H1 (cell line): ENCODE measurements around the gene GPC6. TPM values are rescaled to one million over a fixed set of nuclear protein-coding genes. Genes with fewer than 3 reads are reported as not detected.

Source experiments
- SRF ChIP-seq: IDR thresholded peaks from 2 replicates; pipeline ENCODE4 v1.6.1; 2011; ENCODE audit warnings: mild to moderate bottlenecking, low read depth, low read length, moderate library complexity
- polyA plus RNA-seq, 7 experiments: library from polyadenylated mRNA; depleted of rRNA in 3 of 7; stranded (reverse) in 5 of 7; unstranded in 2 of 7; fragments of >200 nt in 5 of 7; fragments of 200-250 nt in 2 of 7; gene quantifications; 1 replicate in 5 of 7; 2 replicates in 1 of 7; 4 replicates in 1 of 7; pipeline versions ENCODE4 v1.2.1 to v1.2.3, GENCODE V29; 2011 to 2013; ENCODE audit warnings: missing spikeins in 2 of 7, mixed read lengths in 2 of 7
- total RNA-seq: library from RNA; stranded (reverse); fragmentation: NEBNext Ultra II Directional; extraction: Animal tissue kit (Norgen Biotek cat#: 25700); gene quantifications from 2 replicates; pipeline ENCODE4 v1.2.1, GENCODE V29; 2021
- TF ChIP-seq, protein P1 (sequence below): fragments of 300-600 bp; sonication (generic); IDR thresholded peaks from 2 replicates; pipeline ENCODE4 v1.7.1; 2012; ENCODE audit warnings: low read length, moderate library complexity, mild to moderate bottlenecking, inconsistent platforms; ENCODE audit not compliant: insufficient replicate concordance

Gene GPC6
- total and polyA plus RNA-seq, 2 of the 8 experiments (the other 6 are each of a cell fraction or from before 2014, with no cell fraction given), result 5.4 to 12.0 TPM

DNA sequence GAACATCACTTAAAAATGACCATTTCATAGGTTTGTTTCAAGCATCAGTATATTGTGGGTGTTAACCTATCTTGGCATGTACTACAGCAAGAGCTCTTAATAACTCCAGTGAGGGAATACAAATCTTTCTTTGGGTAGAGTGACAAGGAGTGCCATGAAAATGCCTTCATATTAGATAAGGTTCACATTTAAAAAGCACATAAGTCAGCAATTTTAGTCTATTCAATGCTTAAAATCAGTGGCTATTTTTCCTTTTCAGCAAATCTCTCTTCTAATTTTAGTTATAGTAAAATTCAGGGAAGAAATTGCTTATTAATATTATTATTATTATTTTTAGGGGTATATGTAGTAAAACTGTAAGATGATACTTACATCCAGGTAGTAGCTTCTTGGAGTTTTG lies 291.1 kb downstream of the GPC6 start (continued):
- TF ChIP-seq, protein P1, sequence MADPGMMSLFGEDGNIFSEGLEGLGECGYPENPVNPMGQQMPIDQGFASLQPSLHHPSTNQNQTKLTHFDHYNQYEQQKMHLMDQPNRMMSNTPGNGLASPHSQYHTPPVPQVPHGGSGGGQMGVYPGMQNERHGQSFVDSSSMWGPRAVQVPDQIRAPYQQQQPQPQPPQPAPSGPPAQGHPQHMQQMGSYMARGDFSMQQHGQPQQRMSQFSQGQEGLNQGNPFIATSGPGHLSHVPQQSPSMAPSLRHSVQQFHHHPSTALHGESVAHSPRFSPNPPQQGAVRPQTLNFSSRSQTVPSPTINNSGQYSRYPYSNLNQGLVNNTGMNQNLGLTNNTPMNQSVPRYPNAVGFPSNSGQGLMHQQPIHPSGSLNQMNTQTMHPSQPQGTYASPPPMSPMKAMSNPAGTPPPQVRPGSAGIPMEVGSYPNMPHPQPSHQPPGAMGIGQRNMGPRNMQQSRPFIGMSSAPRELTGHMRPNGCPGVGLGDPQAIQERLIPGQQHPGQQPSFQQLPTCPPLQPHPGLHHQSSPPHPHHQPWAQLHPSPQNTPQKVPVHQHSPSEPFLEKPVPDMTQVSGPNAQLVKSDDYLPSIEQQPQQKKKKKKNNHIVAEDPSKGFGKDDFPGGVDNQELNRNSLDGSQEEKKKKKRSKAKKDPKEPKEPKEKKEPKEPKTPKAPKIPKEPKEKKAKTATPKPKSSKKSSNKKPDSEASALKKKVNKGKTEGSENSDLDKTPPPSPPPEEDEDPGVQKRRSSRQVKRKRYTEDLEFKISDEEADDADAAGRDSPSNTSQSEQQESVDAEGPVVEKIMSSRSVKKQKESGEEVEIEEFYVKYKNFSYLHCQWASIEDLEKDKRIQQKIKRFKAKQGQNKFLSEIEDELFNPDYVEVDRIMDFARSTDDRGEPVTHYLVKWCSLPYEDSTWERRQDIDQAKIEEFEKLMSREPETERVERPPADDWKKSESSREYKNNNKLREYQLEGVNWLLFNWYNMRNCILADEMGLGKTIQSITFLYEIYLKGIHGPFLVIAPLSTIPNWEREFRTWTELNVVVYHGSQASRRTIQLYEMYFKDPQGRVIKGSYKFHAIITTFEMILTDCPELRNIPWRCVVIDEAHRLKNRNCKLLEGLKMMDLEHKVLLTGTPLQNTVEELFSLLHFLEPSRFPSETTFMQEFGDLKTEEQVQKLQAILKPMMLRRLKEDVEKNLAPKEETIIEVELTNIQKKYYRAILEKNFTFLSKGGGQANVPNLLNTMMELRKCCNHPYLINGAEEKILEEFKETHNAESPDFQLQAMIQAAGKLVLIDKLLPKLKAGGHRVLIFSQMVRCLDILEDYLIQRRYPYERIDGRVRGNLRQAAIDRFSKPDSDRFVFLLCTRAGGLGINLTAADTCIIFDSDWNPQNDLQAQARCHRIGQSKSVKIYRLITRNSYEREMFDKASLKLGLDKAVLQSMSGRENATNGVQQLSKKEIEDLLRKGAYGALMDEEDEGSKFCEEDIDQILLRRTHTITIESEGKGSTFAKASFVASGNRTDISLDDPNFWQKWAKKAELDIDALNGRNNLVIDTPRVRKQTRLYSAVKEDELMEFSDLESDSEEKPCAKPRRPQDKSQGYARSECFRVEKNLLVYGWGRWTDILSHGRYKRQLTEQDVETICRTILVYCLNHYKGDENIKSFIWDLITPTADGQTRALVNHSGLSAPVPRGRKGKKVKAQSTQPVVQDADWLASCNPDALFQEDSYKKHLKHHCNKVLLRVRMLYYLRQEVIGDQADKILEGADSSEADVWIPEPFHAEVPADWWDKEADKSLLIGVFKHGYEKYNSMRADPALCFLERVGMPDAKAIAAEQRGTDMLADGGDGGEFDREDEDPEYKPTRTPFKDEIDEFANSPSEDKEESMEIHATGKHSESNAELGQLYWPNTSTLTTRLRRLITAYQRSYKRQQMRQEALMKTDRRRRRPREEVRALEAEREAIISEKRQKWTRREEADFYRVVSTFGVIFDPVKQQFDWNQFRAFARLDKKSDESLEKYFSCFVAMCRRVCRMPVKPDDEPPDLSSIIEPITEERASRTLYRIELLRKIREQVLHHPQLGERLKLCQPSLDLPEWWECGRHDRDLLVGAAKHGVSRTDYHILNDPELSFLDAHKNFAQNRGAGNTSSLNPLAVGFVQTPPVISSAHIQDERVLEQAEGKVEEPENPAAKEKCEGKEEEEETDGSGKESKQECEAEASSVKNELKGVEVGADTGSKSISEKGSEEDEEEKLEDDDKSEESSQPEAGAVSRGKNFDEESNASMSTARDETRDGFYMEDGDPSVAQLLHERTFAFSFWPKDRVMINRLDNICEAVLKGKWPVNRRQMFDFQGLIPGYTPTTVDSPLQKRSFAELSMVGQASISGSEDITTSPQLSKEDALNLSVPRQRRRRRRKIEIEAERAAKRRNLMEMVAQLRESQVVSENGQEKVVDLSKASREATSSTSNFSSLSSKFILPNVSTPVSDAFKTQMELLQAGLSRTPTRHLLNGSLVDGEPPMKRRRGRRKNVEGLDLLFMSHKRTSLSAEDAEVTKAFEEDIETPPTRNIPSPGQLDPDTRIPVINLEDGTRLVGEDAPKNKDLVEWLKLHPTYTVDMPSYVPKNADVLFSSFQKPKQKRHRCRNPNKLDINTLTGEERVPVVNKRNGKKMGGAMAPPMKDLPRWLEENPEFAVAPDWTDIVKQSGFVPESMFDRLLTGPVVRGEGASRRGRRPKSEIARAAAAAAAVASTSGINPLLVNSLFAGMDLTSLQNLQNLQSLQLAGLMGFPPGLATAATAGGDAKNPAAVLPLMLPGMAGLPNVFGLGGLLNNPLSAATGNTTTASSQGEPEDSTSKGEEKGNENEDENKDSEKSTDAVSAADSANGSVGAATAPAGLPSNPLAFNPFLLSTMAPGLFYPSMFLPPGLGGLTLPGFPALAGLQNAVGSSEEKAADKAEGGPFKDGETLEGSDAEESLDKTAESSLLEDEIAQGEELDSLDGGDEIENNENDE, result no peak
- TF ChIP-seq SRF, result no peak
